GM18858 (cell line): ENCODE results near the gene CDH18.

Source experiments
- ATAC-seq: cut with Tn5 transposase; IDR thresholded peaks from one replicate; pipeline ENCODE4 v1.9.1; 2021; ENCODE audit not compliant: unreplicated experiment

CDH18 gene

DNA sequence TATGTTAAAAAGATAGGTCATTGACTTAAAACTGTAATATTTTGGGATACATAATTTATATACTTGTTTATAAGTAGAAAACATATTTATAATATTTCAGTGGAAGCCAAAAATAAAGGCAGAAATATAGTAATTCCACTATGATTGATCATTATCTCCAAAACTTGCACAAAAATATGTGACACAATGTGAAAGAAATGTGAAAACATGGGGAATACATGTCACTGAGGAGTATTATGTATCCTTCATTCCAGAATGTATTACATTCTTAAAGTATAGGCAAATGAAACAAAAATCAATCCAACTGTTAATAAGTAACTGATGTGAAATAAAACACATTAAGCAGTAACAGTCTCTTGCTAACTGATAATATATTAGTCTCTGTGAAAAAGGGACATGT is 236.7 kb downstream of the CDH18 start:
- ATAC-seq = no peak

DNA sequence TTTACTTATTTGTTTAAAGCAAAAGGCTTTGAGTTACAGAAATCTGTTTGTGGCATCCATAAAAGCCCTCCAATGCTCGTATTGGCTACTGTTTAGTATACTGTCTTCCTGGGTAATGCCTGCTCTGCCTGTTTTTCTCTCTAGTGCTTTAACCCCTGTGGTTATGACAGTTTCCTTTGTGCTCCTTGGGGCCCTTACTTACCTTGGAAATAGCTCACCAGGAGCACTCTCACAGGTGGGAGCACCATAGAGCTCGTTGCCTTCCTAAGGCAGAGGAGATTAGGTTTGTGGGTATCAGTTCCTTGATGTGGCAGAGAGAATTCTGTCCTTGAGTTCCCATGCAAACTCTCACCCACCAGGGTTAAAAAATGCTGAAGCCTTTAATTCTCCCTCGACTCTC is 242.8 kb downstream of the CDH18 start:
- ATAC-seq = no peak

DNA sequence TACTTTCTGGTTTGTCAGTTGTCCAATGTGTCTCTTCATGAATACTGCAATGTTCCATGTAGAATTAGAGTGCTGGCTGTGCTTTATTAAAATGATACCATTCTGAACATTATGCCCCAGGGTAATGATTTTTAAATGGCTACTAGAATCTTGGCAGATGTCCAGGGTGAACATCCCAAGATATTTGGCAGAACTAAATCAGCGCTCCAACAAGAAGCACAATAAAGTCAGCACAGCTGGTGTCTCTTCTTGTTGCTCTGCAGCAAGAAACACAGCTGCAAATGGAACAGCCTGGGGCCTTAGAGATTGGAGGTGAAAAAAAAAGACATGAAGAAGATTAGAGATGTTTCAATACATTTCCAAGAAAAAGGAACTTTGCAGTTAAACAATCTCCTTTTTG is 248.3 kb downstream of the CDH18 start:
- ATAC-seq = no peak

DNA sequence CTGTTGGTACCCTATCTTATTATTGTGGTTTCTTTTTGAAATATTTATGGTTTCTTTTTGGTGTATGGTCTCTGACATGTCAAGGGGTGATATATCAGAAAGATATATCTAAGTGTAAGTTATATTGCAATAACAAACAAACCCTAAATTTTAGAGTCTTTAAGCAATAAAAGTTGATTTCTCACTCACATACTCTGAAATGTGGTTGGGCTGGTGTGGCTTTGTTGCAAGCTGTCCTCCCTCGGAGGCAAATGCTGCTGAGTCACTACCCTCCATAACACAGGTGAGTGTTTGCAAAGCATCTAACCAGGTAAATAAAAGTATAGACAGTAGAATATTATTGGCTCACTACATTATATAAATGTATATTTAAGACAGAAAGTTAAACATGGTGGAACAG is 253.2 kb downstream of the CDH18 start:
- no peak for ATAC-seq

DNA sequence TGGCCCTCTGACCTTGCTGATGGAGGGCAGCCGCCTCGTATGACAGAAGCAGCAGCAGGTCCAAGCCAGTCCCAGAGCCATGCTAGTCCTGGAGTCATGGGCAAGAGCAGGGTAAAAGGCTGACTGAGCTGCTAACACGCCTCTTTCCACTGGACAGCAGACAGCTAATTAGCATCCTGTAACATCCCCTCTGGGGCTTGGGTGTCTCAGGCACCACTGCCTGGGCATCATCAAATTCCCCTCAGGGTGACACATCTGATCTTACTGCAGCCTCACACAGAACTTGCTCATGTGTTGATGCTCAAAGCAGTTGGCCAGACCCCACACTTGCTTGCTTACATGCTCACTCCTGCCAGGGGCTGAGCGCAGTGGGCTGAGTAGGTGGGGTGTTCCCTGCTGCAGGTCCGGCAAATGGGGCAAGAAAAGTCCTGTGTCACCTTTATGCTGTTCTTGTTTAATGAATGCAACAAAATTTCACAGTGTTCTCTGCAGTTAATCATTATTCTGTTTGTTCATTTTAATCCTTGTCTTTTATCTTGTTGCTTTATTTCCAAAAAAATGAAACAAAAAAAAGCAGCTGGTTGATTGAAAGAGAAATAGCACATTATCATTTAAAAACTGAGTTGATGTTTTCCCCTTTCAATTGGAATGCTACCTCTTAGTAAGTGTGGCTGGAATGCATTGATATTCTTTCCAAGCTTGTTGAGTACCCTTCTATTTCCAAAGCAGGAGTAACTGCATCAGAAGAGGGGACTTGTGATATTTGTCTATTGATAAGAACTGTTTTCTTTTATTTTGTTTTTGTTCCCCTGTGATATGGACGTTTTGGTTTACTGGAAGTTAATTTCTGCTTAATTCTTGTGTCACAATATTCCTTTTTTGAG is 254.1 kb downstream of the CDH18 start:
- no peak for ATAC-seq

DNA sequence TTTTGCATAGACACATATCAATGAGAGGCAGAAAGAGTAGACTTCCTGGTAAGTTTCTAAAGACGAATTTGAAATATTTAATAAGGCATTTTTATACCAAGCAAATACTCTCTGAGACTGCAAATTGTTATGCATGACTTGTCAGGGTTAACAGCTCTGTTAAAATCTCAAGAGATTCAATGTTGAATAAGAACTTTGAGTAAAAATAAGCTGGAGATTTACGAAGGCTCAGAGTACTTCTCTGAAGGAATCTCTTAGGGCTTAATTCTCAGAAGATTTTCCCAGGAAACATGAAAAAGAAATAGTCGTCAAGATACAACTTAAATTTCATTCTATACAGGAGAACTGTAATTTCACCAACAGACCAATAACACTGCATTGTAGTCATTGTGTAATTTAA is 259.4 kb downstream of the CDH18 start:
- no peak for ATAC-seq

DNA sequence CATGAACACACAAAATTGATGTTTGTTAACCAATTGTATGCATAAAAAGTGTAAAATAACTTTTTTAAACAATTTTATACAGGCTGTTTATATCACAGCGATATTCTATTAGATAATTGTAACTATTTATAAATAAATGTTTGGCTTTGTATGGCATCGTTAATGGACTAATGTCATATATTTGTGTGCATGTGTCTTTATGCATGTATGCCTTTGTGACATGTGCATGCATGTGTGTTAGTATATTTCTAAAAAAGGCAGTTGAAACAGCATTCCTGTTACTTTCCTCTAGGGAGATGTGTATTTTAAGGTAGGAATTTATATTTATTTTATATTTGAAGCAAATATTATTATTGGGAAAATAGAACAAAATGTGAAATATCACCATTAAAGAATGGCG is 268.9 kb downstream of the CDH18 start:
- no peak for ATAC-seq

DNA sequence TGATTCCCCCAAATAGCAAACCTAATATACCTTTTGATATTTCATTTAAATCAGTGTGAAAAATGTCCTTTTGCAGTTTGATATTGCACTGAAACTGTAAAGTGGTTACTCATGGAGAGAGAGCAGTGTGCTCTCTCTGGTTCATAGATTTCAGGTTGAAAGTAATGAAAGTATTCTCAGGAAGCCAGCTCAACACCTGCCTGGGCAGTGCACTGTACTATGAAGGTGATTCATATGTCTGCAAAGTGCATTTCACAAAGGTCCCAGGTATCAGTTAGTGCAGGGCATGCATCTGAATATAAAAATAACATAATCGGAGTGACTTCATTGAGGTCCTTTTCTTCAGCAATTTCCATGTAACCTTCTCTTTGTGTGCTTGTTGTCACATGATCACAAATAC is 274.3 kb downstream of the CDH18 start:
- no peak for ATAC-seq

DNA sequence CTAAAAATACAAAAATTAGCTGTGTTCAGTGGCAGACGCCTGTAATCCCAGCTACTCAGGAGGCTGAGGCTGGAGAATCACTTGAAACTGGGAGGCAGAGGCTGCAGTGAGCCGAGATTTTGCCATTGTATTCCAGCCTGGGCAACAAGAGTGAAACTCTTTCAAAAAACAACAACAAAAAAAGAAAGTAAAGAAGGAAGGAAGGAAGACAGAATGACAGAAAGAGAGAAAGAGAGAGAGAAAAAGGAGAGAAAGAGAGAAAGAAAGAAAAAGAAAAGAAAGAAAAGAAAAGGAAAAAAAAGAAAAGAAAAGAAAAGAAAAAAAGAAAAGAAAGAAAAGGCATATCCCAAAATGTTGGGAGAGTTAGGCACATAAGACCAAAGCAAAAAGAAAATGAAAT is 278.6 kb downstream of the CDH18 start:
- ATAC-seq = no peak

DNA sequence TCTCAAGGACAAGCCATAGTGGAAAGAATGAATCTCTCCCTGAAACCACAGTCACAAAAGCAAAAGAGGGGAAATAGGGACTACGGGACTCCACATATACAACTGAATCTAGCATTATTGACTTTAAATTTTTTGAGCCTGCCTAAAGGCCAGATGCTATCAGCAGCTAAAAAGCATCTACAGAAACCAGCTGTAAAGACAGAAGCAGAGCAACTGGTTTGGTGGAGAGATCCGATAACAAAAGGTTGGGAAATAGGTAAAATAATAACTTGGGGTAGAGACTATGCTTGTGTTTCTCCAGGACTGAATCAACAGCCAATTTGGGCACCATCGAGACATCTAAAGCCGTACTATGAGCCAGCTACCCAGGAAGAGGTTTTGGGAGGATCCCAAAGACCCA is 281.2 kb downstream of the CDH18 start:
- no peak for ATAC-seq

DNA sequence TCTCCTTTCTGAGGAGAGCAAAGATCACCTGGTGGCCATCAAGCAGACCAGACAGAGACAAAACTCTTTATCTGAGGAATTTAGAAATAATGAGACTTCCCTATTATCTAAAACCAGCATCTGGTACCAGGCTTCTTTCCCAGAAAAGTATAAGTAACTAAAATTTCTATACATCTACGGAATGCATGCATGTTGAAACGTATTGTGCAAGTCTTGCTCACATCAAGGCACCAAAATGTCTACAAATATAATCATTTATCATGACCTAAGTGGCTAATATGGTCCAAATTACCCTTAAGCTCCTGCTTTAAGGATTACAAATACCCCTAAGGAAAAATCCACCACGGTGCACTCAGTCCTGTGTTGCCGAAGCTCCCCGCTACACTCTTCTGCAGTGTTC is 286.3 kb downstream of the CDH18 start:
- ATAC-seq = no peak

DNA sequence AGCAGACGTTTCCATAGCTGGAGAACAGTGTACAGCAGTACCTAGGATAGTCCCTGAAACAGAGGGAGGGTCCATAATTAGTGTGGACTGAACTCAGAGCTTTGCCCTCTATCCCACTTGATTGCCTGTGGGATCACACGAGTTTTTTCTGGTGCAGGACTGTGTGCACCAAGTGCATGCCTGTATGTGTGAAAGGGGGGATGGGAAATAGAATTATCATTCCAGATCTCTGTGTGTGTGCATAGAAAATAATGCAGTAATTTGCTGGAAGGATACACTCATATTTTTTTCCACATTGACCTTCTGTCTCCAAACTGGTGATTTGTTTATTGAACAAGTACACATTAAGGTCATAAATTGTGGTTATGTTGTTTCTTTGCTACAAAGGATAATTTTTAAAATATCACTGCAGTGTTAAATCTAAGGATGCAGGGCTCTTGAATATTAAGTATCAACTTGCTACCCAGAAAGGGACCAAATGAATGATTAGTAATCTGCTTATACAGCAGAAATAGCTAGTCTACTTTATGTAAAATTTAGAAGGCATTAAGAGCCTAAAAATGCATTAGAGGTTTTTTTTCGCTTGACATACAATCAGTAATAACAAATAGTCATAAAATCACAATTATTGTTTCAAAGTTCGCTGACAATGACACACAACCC is 292.9 kb downstream of the CDH18 start:
- no peak for ATAC-seq

DNA sequence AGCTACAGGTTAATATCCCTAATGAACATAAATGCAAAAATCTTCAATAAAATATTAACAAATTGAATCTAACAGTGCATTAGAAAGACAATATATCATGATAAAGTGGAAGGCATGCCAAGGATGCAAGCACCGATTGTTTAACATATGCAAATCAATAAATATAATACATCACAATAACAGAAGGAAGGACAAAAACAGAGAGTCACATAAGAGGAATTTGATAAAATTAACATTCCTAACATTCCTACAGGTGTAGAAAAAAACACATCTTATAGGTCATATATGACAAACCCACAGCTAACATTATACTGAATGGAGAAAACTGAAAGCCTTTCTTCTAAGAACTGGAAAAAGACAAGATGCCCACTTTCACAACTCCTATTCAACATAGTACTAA is 297.0 kb downstream of the CDH18 start:
- ATAC-seq = no peak

DNA sequence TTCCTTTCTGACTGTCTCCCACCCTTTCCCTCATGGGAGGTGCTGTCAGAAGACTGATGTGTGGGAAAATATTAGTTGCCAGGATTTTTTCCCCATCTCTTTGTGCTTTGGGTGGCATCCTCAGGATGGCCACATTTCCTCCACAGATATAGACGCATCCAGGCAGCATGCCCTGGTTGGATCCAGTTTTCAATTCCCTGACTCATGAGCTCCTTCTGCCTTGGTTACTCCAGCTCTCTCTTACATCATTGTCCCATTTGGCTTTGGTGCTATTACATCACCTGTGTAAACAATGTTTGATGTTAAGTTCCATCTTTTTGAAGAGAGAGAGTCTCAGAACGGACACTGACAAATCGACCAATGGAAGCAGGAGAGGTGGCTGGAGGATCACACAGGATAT is 302.5 kb downstream of the CDH18 start:
- no peak for ATAC-seq

DNA sequence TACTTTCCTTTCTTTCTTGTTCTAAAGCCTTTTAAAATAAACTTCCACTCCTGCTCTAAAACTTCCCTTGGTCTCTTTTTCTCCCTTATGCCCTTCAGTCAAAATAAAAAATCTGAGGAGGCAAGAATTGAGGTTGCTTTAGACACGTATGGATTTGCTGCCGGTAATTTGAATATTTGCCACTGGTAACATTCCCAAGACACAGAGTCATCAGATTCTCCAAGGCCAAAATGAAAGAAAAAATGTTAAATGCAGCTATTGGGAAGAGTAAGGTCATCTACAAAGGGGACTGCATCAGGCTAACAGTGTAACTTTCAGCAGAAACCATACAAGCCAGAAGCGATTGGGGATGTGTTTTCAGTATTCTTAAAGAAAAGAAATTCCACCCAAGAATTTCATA is 311.1 kb downstream of the CDH18 start:
- no peak for ATAC-seq

DNA sequence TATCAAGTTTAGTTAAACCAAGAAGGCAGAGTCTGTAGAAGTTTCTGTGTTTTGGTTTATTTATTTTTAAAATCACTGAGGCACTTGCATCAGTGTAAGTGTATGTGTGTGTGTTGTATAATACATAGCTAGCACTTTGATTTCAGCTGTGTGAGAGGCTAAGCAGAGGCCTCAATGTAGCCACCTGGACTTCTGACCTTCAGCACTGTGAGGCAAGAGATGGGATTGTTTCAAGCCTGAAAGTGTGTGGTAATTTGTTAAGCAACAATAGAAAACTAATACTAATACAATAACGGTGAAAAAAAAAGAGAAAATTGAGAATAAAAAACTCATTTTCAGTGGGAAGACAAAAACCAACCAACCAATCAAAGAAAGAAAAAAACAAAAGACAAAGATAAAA is 327.3 kb downstream of the CDH18 start:
- no peak for ATAC-seq

DNA sequence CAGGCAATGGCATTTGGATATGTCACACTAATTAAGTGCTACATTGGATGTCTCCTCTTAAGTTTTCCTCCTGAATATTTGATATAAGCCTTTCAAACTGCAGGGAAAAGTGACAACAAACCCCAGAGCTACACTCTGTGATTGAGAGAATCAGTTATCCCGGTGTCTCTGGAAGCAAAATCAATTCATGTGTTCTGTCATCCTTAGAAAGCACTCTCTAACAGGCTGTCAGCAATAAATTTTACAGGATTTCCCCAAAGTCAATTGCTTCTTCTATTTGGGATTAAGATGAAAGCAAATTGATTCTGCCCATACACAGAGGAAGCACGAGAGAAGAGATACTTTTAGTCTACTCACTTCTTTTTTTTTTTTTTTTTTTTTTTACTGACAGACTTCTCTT is 332.4 kb downstream of the CDH18 start:
- ATAC-seq = no peak

DNA sequence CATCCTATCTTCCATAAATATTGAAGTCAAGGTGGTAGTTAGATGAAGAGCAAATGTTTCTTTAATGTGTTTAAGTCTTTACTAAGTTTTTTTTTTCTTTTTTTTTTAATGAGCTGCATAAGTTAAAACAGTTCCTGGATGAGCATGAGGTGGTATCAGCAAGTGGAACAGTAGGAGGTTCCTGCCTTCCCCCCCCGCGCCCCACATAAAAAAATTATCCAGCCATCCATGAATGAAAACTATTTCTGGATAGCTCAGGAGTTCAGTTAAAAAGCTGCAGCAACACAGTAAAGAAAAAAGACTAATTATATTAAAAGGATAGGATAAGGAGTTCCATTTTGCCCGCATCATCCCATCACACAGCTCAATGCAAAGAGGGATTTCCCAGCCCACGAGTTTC is 349.5 kb downstream of the CDH18 start:
- ATAC-seq = no peak

DNA sequence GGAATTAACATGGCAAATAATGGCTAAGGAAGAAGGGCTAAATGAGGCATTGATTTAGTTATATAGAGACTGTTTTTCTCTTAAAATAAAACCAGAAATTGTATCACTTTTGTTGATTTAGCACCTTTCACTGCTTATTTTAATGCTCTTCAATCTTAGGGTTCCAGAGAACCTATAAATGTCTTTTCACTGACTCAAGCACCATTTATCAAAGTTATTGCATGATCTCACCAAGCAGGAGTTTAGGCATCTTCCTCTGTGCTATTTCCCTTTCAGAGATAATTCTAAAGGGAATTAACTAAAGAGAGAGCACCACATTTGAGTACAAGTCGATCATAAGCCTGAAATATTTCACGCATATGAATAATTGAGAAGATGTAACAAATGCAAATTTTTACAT is 357.1 kb downstream of the CDH18 start:
- ATAC-seq = no peak

DNA sequence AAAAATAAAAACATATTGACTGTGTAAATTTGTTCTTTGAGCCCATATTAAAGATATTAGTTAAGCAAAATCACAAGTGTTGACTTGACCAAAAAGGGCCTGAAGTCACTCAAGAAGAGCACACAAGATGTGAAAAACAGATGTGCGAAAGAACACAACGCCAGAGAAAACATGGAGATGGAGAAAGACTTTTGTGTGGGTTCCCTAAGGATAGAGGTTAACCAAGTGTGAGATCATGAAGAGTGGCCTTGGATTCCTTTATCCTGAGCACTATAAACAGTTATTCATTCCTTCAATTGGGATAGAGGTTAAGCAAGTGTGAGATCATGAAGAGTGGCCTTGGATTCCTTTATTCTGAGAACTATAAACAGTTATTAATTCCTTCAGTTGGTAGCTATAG is 361.8 kb downstream of the CDH18 start:
- ATAC-seq = no peak

DNA sequence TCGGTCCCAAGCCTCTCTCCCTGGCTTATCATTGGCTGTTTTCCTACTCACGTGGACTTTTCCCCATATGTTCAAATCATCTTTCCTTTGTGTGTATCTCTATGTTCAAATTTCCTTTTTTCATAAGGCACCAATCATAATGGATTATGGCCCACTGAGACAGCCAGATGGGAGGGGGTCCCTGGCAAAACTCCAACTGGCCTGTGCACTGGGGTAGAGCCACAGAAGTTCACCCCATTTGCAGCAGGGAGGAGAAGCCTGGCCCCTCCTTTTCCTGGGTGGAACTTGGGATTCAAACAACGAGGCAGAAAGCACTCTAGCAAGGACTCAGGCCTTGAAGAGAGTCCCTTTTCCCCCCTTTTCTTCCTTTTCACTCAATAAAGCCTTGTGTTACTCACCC is 362.4 kb downstream of the CDH18 start:
- ATAC-seq = no peak

DNA sequence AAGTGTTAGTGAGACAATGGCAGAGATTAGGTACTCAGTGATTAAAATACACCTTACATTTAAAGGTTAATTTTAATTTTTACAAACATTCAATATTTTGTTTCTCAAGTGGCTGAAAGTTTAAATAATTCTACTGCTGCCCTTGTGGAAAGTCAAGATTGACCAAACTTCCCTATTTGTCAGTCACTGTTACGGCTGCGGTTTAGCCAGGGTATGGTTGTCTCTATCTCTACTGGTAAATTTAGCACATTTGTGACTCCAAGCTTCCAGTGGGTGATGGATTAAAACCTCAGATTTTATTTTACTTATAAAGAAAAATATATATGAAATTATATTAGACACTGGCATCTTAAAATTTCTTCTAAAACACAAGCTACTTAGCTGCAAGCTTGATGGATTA is 368.4 kb downstream of the CDH18 start:
- ATAC-seq = no peak
